Lower leg skin (tissue), 3 donors: ENCODE results near the gene ZFPM1.

Experiments
- CTCF ChIP-seq, 3 donors: fragments of 450-650 bp; IDR thresholded peaks; one replicate each; pipeline ENCODE4 v1.5.1; 2016; ENCODE audit warnings: antibody characterized with exemption in 3 of 3, mild to moderate bottlenecking in 3 of 3, moderate library complexity in 2 of 3
- POLR2A ChIP-seq, 2 donors: fragments of 450-650 bp; IDR thresholded peaks; one replicate each; pipeline ENCODE4 v1.6.1; 2016 to 2017; ENCODE audit warnings: antibody characterized with exemption in 2 of 2, mild to moderate bottlenecking in 1 of 2, moderate library complexity in 1 of 2

GRCh38 chr16:88484505-88485365 is 31.7 kb downstream of the ZFPM1 start:
- no peak for TF ChIP-seq POLR2A (IDR thresholded peaks at IDR 0.05)
- TF ChIP-seq CTCF (IDR thresholded peaks at IDR 0.05) = no peak
